HEK293T (cell line): ENCODE results near the gene SLC47A1.
"Not testable (repeated sequence)": the region's sequence is repeated elsewhere in the genome, so short reads cannot be mapped to it uniquely, and the experiment has no call there.

ENCODE experiments used
- CTCF ChIA-PET: fragments of 350-600 bp; formaldehyde crosslinking; extraction: SDS; loops from one replicate; lab custom pipeline; 2021; ENCODE audit warnings: antibody characterized with exemption, inconsistent platforms; lab: Yijun Ruan, JAX
- POLR2A ChIA-PET: fragments of 350-600 bp; formaldehyde crosslinking; extraction: SDS; loops from one replicate; lab custom pipeline; 2020; ENCODE audit warnings: antibody characterized with exemption, inconsistent platforms; lab: Yijun Ruan, JAX
- DNase-seq: peaks from one replicate; pipeline ENCODE4 v3.0.0; 2012; ENCODE audit warnings: mixed read lengths; ENCODE audit errors: extremely low spot score
- ARNT ChIP-seq: fragments of 450-650 bp; IDR thresholded peaks from 2 replicates; pipeline ENCODE4 v1.6.1; 2017; ENCODE audit warnings: mild to moderate bottlenecking
- BHLHE40 ChIP-seq: fragments of 450-650 bp; IDR thresholded peaks from 2 replicates; pipeline ENCODE4 v1.6.1; 2016; ENCODE audit warnings: mild to moderate bottlenecking, moderate library complexity, borderline replicate concordance
- CTBP1 ChIP-seq: fragments of 450-650 bp; IDR thresholded peaks from 2 replicates; pipeline ENCODE4 v1.6.1; 2016; ENCODE audit warnings: borderline replicate concordance
- ELF4 ChIP-seq: fragments of 450-650 bp; IDR thresholded peaks from 2 replicates; pipeline ENCODE4 v1.6.1; 2017; ENCODE audit warnings: antibody characterized with exemption
- FOXA1 ChIP-seq: fragments of 450-650 bp; IDR thresholded peaks from 2 replicates; pipeline ENCODE4 v1.6.1; 2016; ENCODE audit warnings: mild to moderate bottlenecking
- FOXK2 ChIP-seq: fragments of 450-650 bp; IDR thresholded peaks from 2 replicates; pipeline ENCODE4 v1.6.1; 2016; ENCODE audit warnings: mild to moderate bottlenecking
- FOXM1 ChIP-seq: fragments of 450-650 bp; IDR thresholded peaks from 2 replicates; pipeline ENCODE4 v1.6.1; 2017; ENCODE audit warnings: mild to moderate bottlenecking, borderline replicate concordance
- HDGF ChIP-seq: fragments of 450-650 bp; IDR thresholded peaks from 2 replicates; pipeline ENCODE4 v1.6.1; 2017; ENCODE audit warnings: antibody characterized with exemption, borderline replicate concordance
- L3MBTL2 ChIP-seq: fragments of 450-650 bp; conservative IDR thresholded peaks from 2 replicates; pipeline ENCODE4 v1.6.1; 2016; ENCODE audit warnings: mild to moderate bottlenecking
- LEF1 ChIP-seq: fragments of 450-650 bp; IDR thresholded peaks from 2 replicates; pipeline ENCODE4 v1.6.1; 2017; ENCODE audit warnings: mild to moderate bottlenecking, borderline replicate concordance
- NFRKB ChIP-seq: fragments of 450-650 bp; IDR thresholded peaks from 2 replicates; pipeline ENCODE4 v1.6.1; 2016; ENCODE audit warnings: mild to moderate bottlenecking, moderate library complexity
- PKNOX1 ChIP-seq: fragments of 450-650 bp; IDR thresholded peaks from 2 replicates; pipeline ENCODE4 v1.6.1; 2016
- SP1 ChIP-seq: fragments of 450-650 bp; IDR thresholded peaks from 2 replicates; pipeline ENCODE4 v1.6.1; 2017
- SUZ12 ChIP-seq: fragments of 450-650 bp; IDR thresholded peaks from 2 replicates; pipeline ENCODE4 v1.6.1; 2016; ENCODE audit warnings: mild to moderate bottlenecking
- TARDBP ChIP-seq: fragments of 450-650 bp; IDR thresholded peaks from 2 replicates; pipeline ENCODE4 v1.6.1; 2016
- ZNF384 ChIP-seq: fragments of 450-650 bp; IDR thresholded peaks from 2 replicates; pipeline ENCODE4 v1.6.1; 2016

Gene SLC47A1

GRCh38 chr17:19579192-19579761 lies 45.6 kb downstream of the SLC47A1 start:
- DNase-seq, result no peak
- TF ChIP-seq FOXM1 (no peak), SUZ12 (no peak), FOXK2 (no peak), FOXA1 (no peak), TARDBP (no peak), ZNF384 (no peak), CTBP1 (no peak), LEF1 (no peak), SP1 (no peak), NFRKB (no peak), ELF4 (no peak)
- ChIA-PET POLR2A (interaction anchor here (1.2 kb wide), 2 partner anchors 69 to 165 kb away, joined by 3 to 6 read pairs; partner anchors contain the start of gene ALDH3A2), CTCF (interaction anchor here (0.9 kb wide), 1 partner anchor 11 kb away, joined by 3 read pairs; no protein-coding TSS in a partner anchor)

GRCh38 chr17:19579867-19580565 lies 46.4 kb downstream of the SLC47A1 start:
- DNase-seq, result no peak
- TF ChIP-seq SP1 (no peak), HDGF (no peak), NFRKB (no peak)
- CTCF ChIA-PET, result no interaction called here
- POLR2A ChIA-PET, result interaction anchor here (0.6 kb wide), 1 partner anchor 68 kb away, joined by 3 read pairs; the partner anchor contains the start of gene ALDH3A2

- CTCF ChIA-PET, DNase-seq: not testable (repeated sequence)
- POLR2A ChIA-PET, result interaction anchor here (0.6 kb wide), 1 partner anchor 68 kb away, joined by 3 read pairs; the partner anchor contains the start of gene ALDH3A2
These were observed 46.9 kb downstream of the SLC47A1 start for GRCh38 chr17:19580566-19580920.

- CTCF ChIA-PET, DNase-seq, POLR2A ChIA-PET: not testable (repeated sequence)
These were observed 48.5 kb downstream of the SLC47A1 start for GRCh38 chr17:19582152-19582551.

GRCh38 chr17:19583871-19584270 lies 50.2 kb downstream of the SLC47A1 start:
- ChIA-PET POLR2A (no interaction called here), CTCF (no interaction called here)
- no peak for DNase-seq
- no peak for TF ChIP-seq FOXK2
- TF ChIP-seq SP1, result no peak
- TF ChIP-seq PKNOX1, result no peak
- TF ChIP-seq ARNT, result no peak
- no peak for TF ChIP-seq ELF4
- no peak for TF ChIP-seq ZNF384
- no peak for TF ChIP-seq HDGF
- no peak for TF ChIP-seq FOXA1
- no peak for TF ChIP-seq LEF1

- no peak for DNase-seq
- CTCF ChIA-PET, result no interaction called here
- TF ChIP-seq FOXA1, result no peak
- POLR2A ChIA-PET, result interaction anchor here (1.0 kb wide), 1 partner anchor 213 kb away, joined by 3 read pairs; no protein-coding TSS in a partner anchor
These were observed 56.8 kb downstream of the SLC47A1 start for GRCh38 chr17:19590451-19590850.

GRCh38 chr17:19590912-19591551 lies 57.4 kb downstream of the SLC47A1 start:
- no peak for DNase-seq
- ChIA-PET CTCF (no interaction called here), POLR2A (no interaction called here)
- TF ChIP-seq SUZ12 (no peak), HDGF (no peak), FOXA1 (no peak)

GRCh38 chr17:19592316-19592715 lies 58.7 kb downstream of the SLC47A1 start:
- DNase-seq, result no peak
- CTCF ChIA-PET, result no interaction called here
- TF ChIP-seq BHLHE40 (no peak), FOXM1 (no peak), SUZ12 (no peak), L3MBTL2 (no peak), TARDBP (no peak)
- POLR2A ChIA-PET, result interaction anchor here (0.6 to 1.0 kb wide), 2 partner anchors 37 to 57 kb away, joined by 3 read pairs; partner anchors contain the start of gene ALDH3A2

GRCh38 chr17:19596869-19597268 lies 63.2 kb downstream of the SLC47A1 start:
- TF ChIP-seq SUZ12, result no peak
- no peak for TF ChIP-seq BHLHE40
- no peak for TF ChIP-seq PKNOX1
- TF ChIP-seq FOXM1, result no peak
- TF ChIP-seq L3MBTL2, result no peak
- no peak for DNase-seq
- POLR2A ChIA-PET, result no interaction called here
- CTCF ChIA-PET, result no interaction called here
